ENCODE measurements around the gene SHROOM1. TPM values are rescaled to one million over a fixed set of nuclear protein-coding genes. Genes with fewer than 3 reads are reported as not detected.

Gene SHROOM1
- polyA plus RNA-seq, 4 donors = 13.0 to 30.8 (median 21.7) TPM

GRCh38 chr5:132854301-132854700 is 23.9 kb upstream of the SHROOM1 start:
- DNase-seq (ENCODE audit: low read depth in 4 of 4, low spot score in 3 of 4) = no peak

GRCh38 chr5:132853790-132854189 is 23.3 kb upstream of the SHROOM1 start:
- no peak for DNase-seq (ENCODE audit: low read depth in 4 of 4, low spot score in 3 of 4)

GRCh38 chr5:132853323-132853722 is 22.9 kb upstream of the SHROOM1 start:
- no peak for DNase-seq (ENCODE audit: low read depth in 4 of 4, low spot score in 3 of 4)

GRCh38 chr5:132850066-132850465 is 19.6 kb upstream of the SHROOM1 start:
- no peak for DNase-seq (ENCODE audit: low read depth in 4 of 4, low spot score in 3 of 4)

- no peak for DNase-seq (ENCODE audit: low read depth in 4 of 4, low spot score in 3 of 4)
Observed at GRCh38 chr5:132849347-132849746, 18.9 kb upstream of the SHROOM1 start.

GRCh38 chr5:132848270-132848669 is 17.8 kb upstream of the SHROOM1 start:
- DNase-seq (ENCODE audit: low read depth in 4 of 4, low spot score in 3 of 4) = no peak

GRCh38 chr5:132841305-132841704 is 10.9 kb upstream of the SHROOM1 start:
- no peak for DNase-seq (ENCODE audit: low read depth in 4 of 4, low spot score in 3 of 4)

GRCh38 chr5:132840896-132841295 is 10.4 kb upstream of the SHROOM1 start:
- no peak for DNase-seq (ENCODE audit: low read depth in 4 of 4, low spot score in 3 of 4)

- no peak for DNase-seq (ENCODE audit: low read depth in 4 of 4, low spot score in 3 of 4)
Observed at GRCh38 chr5:132840313-132840712, 9.9 kb upstream of the SHROOM1 start.

GRCh38 chr5:132839426-132840301 is 9.2 kb upstream of the SHROOM1 start:
- DNase-seq (ENCODE audit: low read depth in 4 of 4, low spot score in 3 of 4) = no peak

- no peak for DNase-seq (ENCODE audit: low read depth in 4 of 4, low spot score in 3 of 4)
Observed at GRCh38 chr5:132838516-132839282, 8.3 kb upstream of the SHROOM1 start.

GRCh38 chr5:132837868-132838267 is 7.4 kb upstream of the SHROOM1 start:
- no peak for DNase-seq (ENCODE audit: low read depth in 4 of 4, low spot score in 3 of 4)

GRCh38 chr5:132836852-132837251 is 6.4 kb upstream of the SHROOM1 start:
- DNase-seq (ENCODE audit: low read depth in 4 of 4, low spot score in 3 of 4) = no peak

GRCh38 chr5:132834057-132834456 is 3.6 kb upstream of the SHROOM1 start:
- no peak for DNase-seq (ENCODE audit: low read depth in 4 of 4, low spot score in 3 of 4)

- DNase-seq (ENCODE audit: low read depth in 4 of 4, low spot score in 3 of 4) = no peak
Observed at GRCh38 chr5:132832612-132833011, 2.2 kb upstream of the SHROOM1 start.

GRCh38 chr5:132831095-132831860 is 831 bp upstream of the SHROOM1 start:
- DNase-seq (ENCODE audit: low read depth in 4 of 4, low spot score in 3 of 4) = no peak

- no peak for DNase-seq (ENCODE audit: low read depth in 4 of 4, low spot score in 3 of 4)
Observed at GRCh38 chr5:132829742-132830435, 558 bp downstream of the SHROOM1 start.

- no peak for DNase-seq (ENCODE audit: low read depth in 4 of 4, low spot score in 3 of 4)
Observed at GRCh38 chr5:132828846-132829494, 1.5 kb downstream of the SHROOM1 start.

- DNase-seq (ENCODE audit: low read depth in 4 of 4, low spot score in 3 of 4) = no peak
Observed at GRCh38 chr5:132827943-132828673, 2.3 kb downstream of the SHROOM1 start.

Measured in left renal pelvis (tissue), 4 donors.